Right lobe of liver (tissue), 4 donors: ENCODE results near the gene KLRC4.

Experiments used
- CTCF ChIP-seq, 4 donors: fragments of 200-600 bp in 3 of 4; fragments of 450-650 bp in 1 of 4; IDR thresholded peaks; one replicate each; pipeline versions ENCODE4 v1.5.1 to v1.8.0; 2016 to 2022; ENCODE audit warnings: antibody characterized with exemption in 4 of 4, mild to moderate bottlenecking in 2 of 4
- POLR2A ChIP-seq: fragments of 450-650 bp; IDR thresholded peaks from one replicate; pipeline ENCODE4 v1.6.1; 2017; ENCODE audit warnings: antibody characterized with exemption, mild to moderate bottlenecking
- donor health status: DM: no; HTN: no; CAD: no.
- donor health status: DM: no; HTN: no; CAD: no.
- donor health status: DM: no; HTN: yes; CAD: no.

DNA sequence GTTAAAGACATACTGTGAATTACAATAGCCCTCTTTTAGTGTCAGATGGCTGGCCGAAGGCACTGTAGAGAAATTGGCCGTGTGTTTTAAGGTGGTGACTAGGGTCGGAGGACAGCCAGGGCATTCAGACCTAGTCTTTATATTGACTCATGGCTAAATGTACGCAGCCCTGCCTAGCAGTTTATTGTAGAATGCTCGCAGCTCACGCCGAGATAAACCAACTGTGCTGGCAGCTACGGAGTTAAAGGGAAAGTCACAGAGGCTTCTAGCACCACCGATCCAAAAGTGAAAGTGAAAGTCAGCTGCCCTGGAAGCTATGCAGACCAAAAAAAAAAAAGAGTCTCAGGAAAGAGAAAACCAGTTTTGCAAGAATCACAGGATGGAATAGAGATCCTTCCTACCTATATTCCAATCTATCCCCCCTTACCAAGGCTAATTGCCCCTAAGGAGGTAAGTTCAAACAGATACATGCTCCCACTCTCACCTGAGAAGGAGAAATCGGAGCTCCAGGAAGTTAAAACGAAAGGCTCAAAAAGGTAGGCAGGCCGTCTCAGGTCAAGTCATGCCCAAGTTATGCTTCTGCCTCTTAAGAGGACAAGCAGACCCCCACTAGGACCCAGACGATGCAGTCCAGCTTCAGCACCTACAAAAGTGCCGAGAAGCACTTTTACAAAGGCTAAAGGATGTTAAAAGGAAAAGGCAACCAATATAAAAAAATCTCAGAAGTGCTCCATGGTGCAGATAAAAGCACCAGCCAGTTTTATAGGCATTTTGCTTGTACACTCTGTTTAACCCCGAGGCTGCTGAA lies 44.5 kb downstream of the KLRC4 start:
- no peak for TF ChIP-seq CTCF (IDR thresholded peaks at IDR 0.05)
- TF ChIP-seq POLR2A: no peak
